Ishikawa (cell line): ENCODE data around the gene SORBS2.

Source experiments
- CEBPB ChIP-seq: IDR thresholded peaks from 2 replicates; pipeline ENCODE4 v1.6.1; 2012
- CREB1 ChIP-seq: IDR thresholded peaks from 2 replicates; pipeline ENCODE4 v1.6.1; 2012; ENCODE audit warnings: low read depth
- EGR1 ChIP-seq: IDR thresholded peaks from 2 replicates; pipeline ENCODE4 v1.6.1; 2012
- EP300 ChIP-seq: IDR thresholded peaks from 2 replicates; pipeline ENCODE4 v1.6.1; 2012; ENCODE audit warnings: borderline replicate concordance
- FOXM1 ChIP-seq: IDR thresholded peaks from 2 replicates; pipeline ENCODE4 v1.6.1; 2012; ENCODE audit warnings: low read depth, borderline replicate concordance
- NFIC ChIP-seq: IDR thresholded peaks from 2 replicates; pipeline ENCODE4 v1.6.1; 2012
- RAD21 ChIP-seq: IDR thresholded peaks from 2 replicates; pipeline ENCODE4 v1.6.1; 2012; ENCODE audit warnings: low read depth
- TAF1 ChIP-seq: IDR thresholded peaks from 2 replicates; pipeline ENCODE4 v1.6.1; 2012; ENCODE audit warnings: low read depth, mild to moderate bottlenecking
- TCF12 ChIP-seq: IDR thresholded peaks from 2 replicates; pipeline ENCODE4 v1.6.1; 2012; ENCODE audit warnings: low read depth
- TEAD4 ChIP-seq: IDR thresholded peaks from 2 replicates; pipeline ENCODE4 v1.6.1; 2012
- YY1 ChIP-seq: IDR thresholded peaks from 2 replicates; pipeline ENCODE4 v1.6.1; 2012; ENCODE audit warnings: low read depth
- ZBTB7A ChIP-seq: IDR thresholded peaks from 2 replicates; pipeline ENCODE4 v1.6.1; 2012; ENCODE audit warnings: low read depth
- TF ChIP-seq, protein P1 (sequence below): IDR thresholded peaks from 2 replicates; pipeline ENCODE4 v1.6.1; 2012
- TF ChIP-seq, protein P2 (sequence below): IDR thresholded peaks from 2 replicates; pipeline ENCODE4 v1.6.1; 2012
- TF ChIP-seq, protein P3 (sequence below): IDR thresholded peaks from 2 replicates; pipeline ENCODE4 v1.6.1; 2012; ENCODE audit warnings: low read depth, mild to moderate bottlenecking

SORBS2 gene

DNA sequence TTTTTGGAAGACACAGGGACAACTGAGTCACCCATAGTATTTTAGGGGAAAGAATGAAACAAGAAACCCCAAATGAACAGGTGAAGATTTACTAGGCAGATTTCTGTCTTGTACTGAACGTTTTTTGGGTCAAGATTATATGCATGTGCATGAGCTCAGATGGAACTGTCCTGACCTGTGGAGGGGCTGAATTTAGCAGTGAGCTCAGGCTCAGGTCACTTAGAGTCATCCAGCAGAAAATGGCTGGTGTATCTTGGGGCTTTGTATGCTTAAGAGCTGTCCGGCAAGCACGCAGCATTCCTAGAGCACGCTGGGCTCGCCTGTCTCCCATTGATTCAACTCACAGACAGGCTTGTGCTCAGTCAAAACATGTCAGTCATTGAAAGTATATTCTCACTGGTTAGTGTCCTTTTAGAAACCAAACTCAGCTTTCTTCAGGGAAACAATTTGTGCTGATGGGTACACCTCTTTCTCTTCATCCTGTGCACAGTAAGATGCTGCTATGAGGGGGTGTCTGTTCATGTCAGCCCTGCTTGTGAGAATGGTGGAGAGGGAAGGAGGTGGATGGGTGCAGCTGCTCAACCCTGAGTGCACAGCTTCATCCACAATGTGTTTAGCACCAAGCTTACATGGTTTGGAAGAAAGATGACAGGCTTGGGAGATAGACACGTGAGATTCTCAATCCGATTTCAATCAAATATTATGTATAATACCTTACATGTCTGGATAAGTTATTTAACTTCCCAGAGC, 229.2 kb downstream of the SORBS2 start:
- TF ChIP-seq FOXM1 = no peak
- TF ChIP-seq TCF12 = no peak
- no peak for TF ChIP-seq RAD21
- no peak for TF ChIP-seq EP300
- no peak for TF ChIP-seq CREB1
- TF ChIP-seq EGR1 = no peak
- TF ChIP-seq YY1 = no peak
- no peak for TF ChIP-seq ZBTB7A
- TF ChIP-seq TAF1 = no peak
- TF ChIP-seq TEAD4 = no peak
- TF ChIP-seq CEBPB = no peak
- TF ChIP-seq, protein P1, sequence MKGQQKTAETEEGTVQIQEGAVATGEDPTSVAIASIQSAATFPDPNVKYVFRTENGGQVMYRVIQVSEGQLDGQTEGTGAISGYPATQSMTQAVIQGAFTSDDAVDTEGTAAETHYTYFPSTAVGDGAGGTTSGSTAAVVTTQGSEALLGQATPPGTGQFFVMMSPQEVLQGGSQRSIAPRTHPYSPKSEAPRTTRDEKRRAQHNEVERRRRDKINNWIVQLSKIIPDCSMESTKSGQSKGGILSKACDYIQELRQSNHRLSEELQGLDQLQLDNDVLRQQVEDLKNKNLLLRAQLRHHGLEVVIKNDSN = no peak
- TF ChIP-seq, protein P2, sequence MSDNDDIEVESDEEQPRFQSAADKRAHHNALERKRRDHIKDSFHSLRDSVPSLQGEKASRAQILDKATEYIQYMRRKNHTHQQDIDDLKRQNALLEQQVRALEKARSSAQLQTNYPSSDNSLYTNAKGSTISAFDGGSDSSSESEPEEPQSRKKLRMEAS = no peak
- TF ChIP-seq, protein P3, sequence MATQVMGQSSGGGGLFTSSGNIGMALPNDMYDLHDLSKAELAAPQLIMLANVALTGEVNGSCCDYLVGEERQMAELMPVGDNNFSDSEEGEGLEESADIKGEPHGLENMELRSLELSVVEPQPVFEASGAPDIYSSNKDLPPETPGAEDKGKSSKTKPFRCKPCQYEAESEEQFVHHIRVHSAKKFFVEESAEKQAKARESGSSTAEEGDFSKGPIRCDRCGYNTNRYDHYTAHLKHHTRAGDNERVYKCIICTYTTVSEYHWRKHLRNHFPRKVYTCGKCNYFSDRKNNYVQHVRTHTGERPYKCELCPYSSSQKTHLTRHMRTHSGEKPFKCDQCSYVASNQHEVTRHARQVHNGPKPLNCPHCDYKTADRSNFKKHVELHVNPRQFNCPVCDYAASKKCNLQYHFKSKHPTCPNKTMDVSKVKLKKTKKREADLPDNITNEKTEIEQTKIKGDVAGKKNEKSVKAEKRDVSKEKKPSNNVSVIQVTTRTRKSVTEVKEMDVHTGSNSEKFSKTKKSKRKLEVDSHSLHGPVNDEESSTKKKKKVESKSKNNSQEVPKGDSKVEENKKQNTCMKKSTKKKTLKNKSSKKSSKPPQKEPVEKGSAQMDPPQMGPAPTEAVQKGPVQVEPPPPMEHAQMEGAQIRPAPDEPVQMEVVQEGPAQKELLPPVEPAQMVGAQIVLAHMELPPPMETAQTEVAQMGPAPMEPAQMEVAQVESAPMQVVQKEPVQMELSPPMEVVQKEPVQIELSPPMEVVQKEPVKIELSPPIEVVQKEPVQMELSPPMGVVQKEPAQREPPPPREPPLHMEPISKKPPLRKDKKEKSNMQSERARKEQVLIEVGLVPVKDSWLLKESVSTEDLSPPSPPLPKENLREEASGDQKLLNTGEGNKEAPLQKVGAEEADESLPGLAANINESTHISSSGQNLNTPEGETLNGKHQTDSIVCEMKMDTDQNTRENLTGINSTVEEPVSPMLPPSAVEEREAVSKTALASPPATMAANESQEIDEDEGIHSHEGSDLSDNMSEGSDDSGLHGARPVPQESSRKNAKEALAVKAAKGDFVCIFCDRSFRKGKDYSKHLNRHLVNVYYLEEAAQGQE = no peak
- TF ChIP-seq NFIC = no peak

DNA sequence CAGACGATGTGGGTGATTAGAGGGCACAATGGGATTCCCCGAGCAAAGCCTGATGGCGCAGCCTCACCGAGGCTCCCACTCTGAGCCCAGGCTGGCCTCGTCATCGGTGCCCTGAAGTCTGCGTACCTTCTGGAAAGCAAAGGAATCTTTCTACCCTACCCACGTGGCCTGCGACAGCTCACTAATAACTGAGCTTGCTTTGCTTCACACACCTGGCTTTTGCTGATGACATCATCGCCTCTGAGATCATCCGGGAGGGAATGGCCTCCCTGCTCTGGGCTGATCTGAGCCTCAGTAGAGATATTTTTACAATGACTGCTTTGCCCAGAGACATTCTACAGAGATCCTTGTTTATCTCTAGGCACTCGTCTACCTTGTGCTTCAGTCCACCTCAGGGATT, 231.3 kb downstream of the SORBS2 start:
- TF ChIP-seq TEAD4 (no peak), YY1 (no peak), FOXM1 (no peak), EP300 (no peak), CEBPB (no peak), TAF1 (no peak), RAD21 (no peak), TCF12 (no peak), ZBTB7A (no peak), NFIC (no peak), EGR1 (no peak), CREB1 (no peak)
- TF ChIP-seq, protein P1 = no peak
- TF ChIP-seq, protein P2 = no peak
- TF ChIP-seq, protein P3 = no peak

DNA sequence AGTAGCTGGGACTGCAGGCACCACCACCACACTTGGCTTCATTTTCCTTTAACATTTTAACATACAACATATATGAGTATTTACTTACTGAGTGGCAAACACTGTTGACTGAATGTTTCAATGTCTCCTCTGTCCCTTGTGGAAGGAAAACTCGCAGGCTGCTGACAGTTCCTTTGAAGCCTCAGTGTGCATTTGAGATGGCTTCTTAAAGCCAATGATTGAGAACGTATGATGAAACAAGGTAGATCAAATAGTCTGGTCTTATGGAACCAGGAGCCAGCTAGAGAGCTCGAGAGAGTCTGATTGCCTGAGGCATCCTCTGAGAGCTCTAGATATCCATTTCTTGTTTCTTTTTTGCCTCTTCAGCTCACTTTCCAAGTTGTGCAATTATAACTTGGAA, 233.7 kb downstream of the SORBS2 start:
- TF ChIP-seq CREB1 (no peak), RAD21 (no peak), CEBPB (no peak), YY1 (no peak), TEAD4 (no peak), EGR1 (no peak), TAF1 (no peak), FOXM1 (no peak), EP300 (no peak), ZBTB7A (no peak), TCF12 (no peak), NFIC (no peak)
- TF ChIP-seq, protein P2 = no peak
- TF ChIP-seq, protein P3 = no peak
- TF ChIP-seq, protein P1 = no peak
